Vagina (tissue), 2 donors: ENCODE measurements around the gene MPHOSPH8.

Source experiments
- POLR2A ChIP-seq, 2 donors: fragments of 450-650 bp; IDR thresholded peaks; one replicate each; pipeline ENCODE4 v1.6.1; 2017; ENCODE audit warnings: antibody characterized with exemption in 2 of 2, mild to moderate bottlenecking in 2 of 2, moderate library complexity in 2 of 2
- POLR2AphosphoS5 ChIP-seq, 2 donors: sonication (generic); formaldehyde crosslinking; IDR thresholded peaks; one replicate each; pipeline ENCODE4 v1.9.0; 2017; ENCODE audit warnings: antibody characterized with exemption in 2 of 2, mild to moderate bottlenecking in 2 of 2, low read depth in 1 of 2; ENCODE audit not compliant: insufficient read depth in 1 of 2
- TF ChIP-seq, protein P1 (sequence below), 3 experiments: fragments of 450-650 bp in 2 of 3; fragments of 200-600 bp in 1 of 3; sonication (generic) in 1 of 3; IDR thresholded peaks; one replicate each; pipeline ENCODE4 v1.5.1; 2017 to 2019; ENCODE audit warnings: antibody characterized with exemption in 3 of 3, mild to moderate bottlenecking in 2 of 3, moderate library complexity in 2 of 3

DNA sequence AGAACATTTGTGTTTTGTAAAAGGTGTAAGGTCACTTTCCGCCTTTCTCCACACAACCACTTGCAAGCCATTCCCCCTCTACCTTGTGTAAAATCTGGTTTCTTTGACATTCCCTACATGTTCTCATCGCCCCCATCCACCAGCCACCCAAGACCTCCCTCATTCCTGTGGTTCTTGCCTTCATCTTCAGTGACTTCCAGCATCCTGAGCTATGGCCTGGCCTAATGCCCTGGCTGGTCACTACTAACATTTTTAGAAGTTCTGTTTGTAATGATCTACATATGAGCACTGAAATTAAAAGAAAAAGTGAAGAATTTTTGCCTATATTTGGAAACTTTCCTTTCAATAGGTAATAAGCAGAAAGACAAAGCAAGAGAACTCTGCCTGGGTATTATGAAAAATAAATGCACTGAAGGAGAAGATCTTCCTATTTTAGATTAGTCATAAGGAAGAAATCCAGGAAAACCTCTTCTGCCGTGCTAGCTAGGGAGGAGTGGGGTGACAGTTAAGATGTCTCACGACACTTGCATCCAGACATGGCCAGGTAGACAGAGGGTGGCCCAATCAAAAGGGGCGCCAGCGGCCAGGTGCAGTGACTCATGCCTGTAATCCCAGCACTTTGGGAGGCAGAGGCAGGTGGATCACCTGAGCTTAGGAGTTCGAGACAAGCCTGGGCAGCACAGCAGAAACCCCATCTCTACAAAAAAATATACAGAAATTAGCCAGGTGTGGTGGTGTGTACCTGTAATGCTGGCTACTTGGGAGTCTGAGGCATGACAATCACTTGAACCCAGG is 28.1 kb upstream of the MPHOSPH8 start:
- TF ChIP-seq POLR2AphosphoS5 (IDR thresholded peaks at IDR 0.05; ENCODE audit: insufficient read depth in 1 of 2, low read depth in 1 of 2) (no peak), POLR2A (IDR thresholded peaks at IDR 0.05) (no peak)
- TF ChIP-seq, protein P1, sequence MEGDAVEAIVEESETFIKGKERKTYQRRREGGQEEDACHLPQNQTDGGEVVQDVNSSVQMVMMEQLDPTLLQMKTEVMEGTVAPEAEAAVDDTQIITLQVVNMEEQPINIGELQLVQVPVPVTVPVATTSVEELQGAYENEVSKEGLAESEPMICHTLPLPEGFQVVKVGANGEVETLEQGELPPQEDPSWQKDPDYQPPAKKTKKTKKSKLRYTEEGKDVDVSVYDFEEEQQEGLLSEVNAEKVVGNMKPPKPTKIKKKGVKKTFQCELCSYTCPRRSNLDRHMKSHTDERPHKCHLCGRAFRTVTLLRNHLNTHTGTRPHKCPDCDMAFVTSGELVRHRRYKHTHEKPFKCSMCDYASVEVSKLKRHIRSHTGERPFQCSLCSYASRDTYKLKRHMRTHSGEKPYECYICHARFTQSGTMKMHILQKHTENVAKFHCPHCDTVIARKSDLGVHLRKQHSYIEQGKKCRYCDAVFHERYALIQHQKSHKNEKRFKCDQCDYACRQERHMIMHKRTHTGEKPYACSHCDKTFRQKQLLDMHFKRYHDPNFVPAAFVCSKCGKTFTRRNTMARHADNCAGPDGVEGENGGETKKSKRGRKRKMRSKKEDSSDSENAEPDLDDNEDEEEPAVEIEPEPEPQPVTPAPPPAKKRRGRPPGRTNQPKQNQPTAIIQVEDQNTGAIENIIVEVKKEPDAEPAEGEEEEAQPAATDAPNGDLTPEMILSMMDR (IDR thresholded peaks at IDR 0.05): no peak
